Esophagus (tissue), 2 donors: ENCODE measurements around the gene HLA-DRB1. TPM values are rescaled to one million over a fixed set of nuclear protein-coding genes. Genes with fewer than 3 reads are reported as not detected.

Experiments
- H3K27ac ChIP-seq, 2 donors: one replicate each; pipeline ENCODE4 v1.5.1; 2013; ENCODE audit warnings: low read depth in 2 of 2, mild to moderate bottlenecking in 2 of 2, inconsistent platforms in 1 of 2, low read length in 1 of 2, moderate library complexity in 1 of 2
- H3K27me3 ChIP-seq, 2 donors: one replicate each; pipeline ENCODE4 v1.6.1; 2013; ENCODE audit warnings: low read length in 2 of 2, control low read depth in 1 of 2, mild to moderate bottlenecking in 1 of 2; ENCODE audit not compliant: insufficient read depth in 2 of 2, control insufficient read depth in 1 of 2
- H3K36me3 ChIP-seq, 2 donors: one replicate each; pipeline ENCODE4 v1.6.1; 2013; ENCODE audit warnings: low read length in 1 of 2; ENCODE audit not compliant: control insufficient read depth in 2 of 2, insufficient read depth in 2 of 2
- H3K4me1 ChIP-seq, 2 donors: one replicate each; pipeline ENCODE4 v1.6.1; 2013; ENCODE audit warnings: low read length in 1 of 2; ENCODE audit not compliant: control insufficient read depth in 2 of 2, insufficient read depth in 2 of 2
- H3K4me3 ChIP-seq, 2 donors: one replicate each; pipeline ENCODE4 v1.5.1; 2013; ENCODE audit warnings: low read length in 2 of 2, mild to moderate bottlenecking in 2 of 2, low read depth in 1 of 2, moderate library complexity in 1 of 2
- H3K9me3 ChIP-seq, 2 donors: one replicate each; pipeline ENCODE4 v1.6.1; 2013; ENCODE audit warnings: mild to moderate bottlenecking in 2 of 2, low read depth in 1 of 2, low read length in 1 of 2, moderate library complexity in 1 of 2; ENCODE audit not compliant: control insufficient read depth in 2 of 2, insufficient read depth in 1 of 2
- WGBS, 2 donors: extraction: QIAGEN DNeasy Blood & Tissue Kit; methylation state at CpG; one replicate each; pipeline ENCODE4 v1.1.7; 2013; 5-methylcytosine and 5-hydroxymethylcytosine counted together
- polyA plus RNA-seq, 2 donors: library from polyadenylated mRNA; stranded (reverse); fragments of 200-250 nt; gene quantifications; one replicate each; pipeline ENCODE4 v1.2.3, GENCODE V29; 2013
- donor health status: healthy with polysubstance abuse.
- donor health status: Bipolar disorder and iron deficiency.

Gene HLA-DRB1
- polyA plus RNA-seq, 2 donors, result 7.7 to 40.3 TPM

GRCh38 chr6:32566957-32567356 lies 22.7 kb downstream of the HLA-DRB1 start:
- no peak overlapping the region for H3K4me3 ChIP-seq
- H3K36me3 ChIP-seq, result no peaks in the 10 kb centered on the region
- no peaks in the 10 kb centered on the region for H3K9me3 ChIP-seq
- H3K27ac ChIP-seq, result no peak overlapping the region
- WGBS, 2 donors, result 56 to 64% methylated on average over 5 of the region's 8 CpGs
- H3K27me3 ChIP-seq, result no peaks in the 10 kb centered on the region
- no peaks in the 10 kb centered on the region for H3K4me1 ChIP-seq

- H3K27me3 ChIP-seq, result no peaks in the 10 kb centered on the region
- no peaks in the 10 kb centered on the region for H3K4me1 ChIP-seq
- no peaks in the 10 kb centered on the region for H3K36me3 ChIP-seq
- no peak overlapping the region for H3K4me3 ChIP-seq
- WGBS, 2 donors, result no CpG with 5 or more reads among the region's 1 CpG
- no peak overlapping the region for H3K27ac ChIP-seq
- H3K9me3 ChIP-seq, result no peaks in the 10 kb centered on the region
These were observed 24.1 kb downstream of the HLA-DRB1 start for GRCh38 chr6:32565511-32565910.

- H3K36me3 ChIP-seq, result no peaks in the 10 kb centered on the region
- no peak overlapping the region for H3K4me3 ChIP-seq
- no peaks in the 10 kb centered on the region for H3K27me3 ChIP-seq
- H3K4me1 ChIP-seq, result no peaks in the 10 kb centered on the region
- no peaks in the 10 kb centered on the region for H3K9me3 ChIP-seq
- H3K27ac ChIP-seq, result no peak overlapping the region
- WGBS, 2 donors, result no CpG with 5 or more reads among the region's 2 CpGs
These were observed 26.7 kb downstream of the HLA-DRB1 start for GRCh38 chr6:32562940-32563339.

GRCh38 chr6:32559747-32560146 lies 29.9 kb downstream of the HLA-DRB1 start:
- Histone ChIP-seq H3K4me3 (no peak overlapping the region), H3K9me3 (no peaks in the 10 kb centered on the region), H3K27ac (no peak overlapping the region), H3K36me3 (no peaks in the 10 kb centered on the region), H3K4me1 (no peaks in the 10 kb centered on the region), H3K27me3 (no peaks in the 10 kb centered on the region)
- 100% methylated on average over 1 of the region's 7 CpGs; no CpG with 5 or more reads in 1 of the 2 donors for WGBS, 2 donors

- Histone ChIP-seq H3K4me1 (no peaks in the 10 kb centered on the region), H3K4me3 (no peak overlapping the region), H3K27ac (no peak overlapping the region), H3K36me3 (no peaks in the 10 kb centered on the region), H3K9me3 (no peaks in the 10 kb centered on the region), H3K27me3 (no peaks in the 10 kb centered on the region)
- 11 to 23% methylated on average over 11 to 12 of the region's 13 CpGs for WGBS, 2 donors
These were observed 31.1 kb downstream of the HLA-DRB1 start for GRCh38 chr6:32558426-32559057.

GRCh38 chr6:32554116-32554965 lies 35.3 kb downstream of the HLA-DRB1 start:
- no peaks in the 10 kb centered on the region for H3K36me3 ChIP-seq
- WGBS, 2 donors, result 54 to 60% methylated on average over 7 to 8 of the region's 9 CpGs
- H3K27ac ChIP-seq, result no peak overlapping the region
- H3K4me1 ChIP-seq, result no peaks in the 10 kb centered on the region
- no peaks in the 10 kb centered on the region for H3K9me3 ChIP-seq
- no peaks in the 10 kb centered on the region for H3K27me3 ChIP-seq
- H3K4me3 ChIP-seq, result no peak overlapping the region

GRCh38 chr6:32553037-32553742 lies 36.5 kb downstream of the HLA-DRB1 start:
- H3K9me3 ChIP-seq, result no peaks in the 10 kb centered on the region
- H3K27ac ChIP-seq, result no peak overlapping the region
- H3K4me3 ChIP-seq, result no peak overlapping the region
- no peaks in the 10 kb centered on the region for H3K36me3 ChIP-seq
- no peaks in the 10 kb centered on the region for H3K4me1 ChIP-seq
- 29 to 38% methylated on average over 4 of the region's 5 CpGs for WGBS, 2 donors
- H3K27me3 ChIP-seq, result no peaks in the 10 kb centered on the region

- Histone ChIP-seq H3K27ac (no peak overlapping the region), H3K27me3 (no peaks in the 10 kb centered on the region), H3K9me3 (no peaks in the 10 kb centered on the region), H3K4me1 (no peaks in the 10 kb centered on the region), H3K36me3 (no peaks in the 10 kb centered on the region), H3K4me3 (no peak overlapping the region)
- 28 to 38% methylated on average over 4 to 5 of the region's 5 CpGs for WGBS, 2 donors
These were observed 38.2 kb downstream of the HLA-DRB1 start for GRCh38 chr6:32551410-32551809.

- Histone ChIP-seq H3K27me3 (no peaks in the 10 kb centered on the region), H3K9me3 (no peaks in the 10 kb centered on the region), H3K4me1 (no peaks in the 10 kb centered on the region), H3K36me3 (no peaks in the 10 kb centered on the region), H3K27ac (no peak overlapping the region), H3K4me3 (no peak overlapping the region)
- WGBS, 2 donors, result 28 to 57% methylated on average over 1 to 3 of the region's 5 CpGs
These were observed 49.8 kb downstream of the HLA-DRB1 start for GRCh38 chr6:32539839-32540238.
